H1 (cell line): Measurements from ENCODE around the gene ZNF609. TPM values are rescaled to one million over a fixed set of nuclear protein-coding genes. Genes with fewer than 3 reads are reported as not detected.

Source experiments
- CEBPB ChIP-seq: IDR thresholded peaks from 2 replicates; pipeline ENCODE4 v1.6.1; 2012; ENCODE audit warnings: low read depth, low read length
- CHD1 ChIP-seq: IDR thresholded peaks from 2 replicates; pipeline ENCODE4 v1.6.1; 2012; ENCODE audit warnings: low read depth, low read length, improper control_type of control experiment
- CHD7 ChIP-seq: fragments of 300-600 bp; sonication (generic); IDR thresholded peaks from 2 replicates; pipeline ENCODE4 v1.7.1; 2012; ENCODE audit warnings: low read length, moderate library complexity, mild to moderate bottlenecking, inconsistent platforms; ENCODE audit not compliant: insufficient replicate concordance
- KDM1A ChIP-seq: fragments of 200-600, 300-600 bp; sonication (generic); IDR thresholded peaks from 2 replicates; pipeline ENCODE4 v1.7.1; 2016; ENCODE audit warnings: mild to moderate bottlenecking, low read length, borderline replicate concordance
- TEAD4 ChIP-seq: IDR thresholded peaks from 2 replicates; pipeline ENCODE4 v1.6.1; 2012; ENCODE audit warnings: low read depth, low read length, inconsistent platforms, mixed read lengths
- polyA plus RNA-seq, 7 experiments: library from polyadenylated mRNA; depleted of rRNA in 3 of 7; stranded (reverse) in 5 of 7; unstranded in 2 of 7; fragments of >200 nt in 5 of 7; fragments of 200-250 nt in 2 of 7; gene quantifications; 1 replicate in 5 of 7; 2 replicates in 1 of 7; 4 replicates in 1 of 7; pipeline versions ENCODE4 v1.2.1 to v1.2.3, GENCODE V29; 2011 to 2013; ENCODE audit warnings: missing spikeins in 2 of 7, mixed read lengths in 2 of 7
- total RNA-seq: library from RNA; stranded (reverse); fragmentation: NEBNext Ultra II Directional; extraction: Animal tissue kit (Norgen Biotek cat#: 25700); gene quantifications from 2 replicates; pipeline ENCODE4 v1.2.1, GENCODE V29; 2021

The ZNF609 gene
- total and polyA plus RNA-seq, 2 of the 8 experiments (the other 6 are each of a cell fraction or from before 2014, with no cell fraction given): 15.5 to 47.8 TPM

DNA sequence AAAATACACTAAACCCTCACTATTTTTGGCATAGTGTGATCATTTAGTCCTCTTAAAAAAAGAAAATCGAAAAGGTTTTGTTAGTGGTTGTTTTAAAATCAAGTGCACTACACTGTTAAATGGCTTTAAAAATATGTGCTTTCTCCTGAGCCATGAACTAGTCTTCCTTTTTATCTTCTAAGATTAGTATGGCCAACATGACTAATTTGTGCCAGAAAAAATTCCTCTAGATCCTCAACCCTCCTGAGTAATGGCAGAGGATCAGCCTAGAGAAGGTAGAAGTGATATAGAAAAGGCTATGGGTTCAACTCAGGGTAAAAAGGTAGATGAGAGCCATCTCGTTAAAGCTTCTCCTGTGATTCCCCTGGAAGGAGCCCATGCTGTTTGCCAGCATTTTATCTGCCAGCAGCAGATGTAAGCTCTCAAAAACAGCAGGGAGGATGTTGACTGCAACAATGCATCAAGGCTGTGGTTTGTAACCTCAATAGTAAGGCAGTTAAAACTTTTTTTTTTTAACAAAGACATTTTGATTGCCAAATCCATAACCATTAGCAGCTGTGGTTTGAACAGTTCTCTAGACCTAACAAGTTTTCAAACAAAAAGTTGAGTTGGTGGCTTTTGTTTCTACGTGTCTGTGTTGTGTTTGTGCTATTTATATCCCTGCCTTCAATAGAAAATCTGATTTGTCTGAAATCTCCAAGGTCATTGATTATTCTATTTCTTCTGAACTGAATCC lies 30.2 kb upstream of the ZNF609 start (continued):
- TF ChIP-seq CHD7 (peak; percentile 89), TEAD4 (peak; percentile 42; the same call in 1 of the 2 replicates), CEBPB (peak; percentile 40; the same call in 1 of the 2 replicates), KDM1A (no peak), CHD1 (no peak)
